Effector CD8-positive, alpha-beta T cell (primary cell): ENCODE data around the gene YTHDF1.

Experiments used
- DNase-seq: peaks from one replicate; lab custom pipeline; 2025; lab: John Stamatoyannopoulos, UW

YTHDF1 gene

GRCh38 chr20:63208346-63208909 lies 7.5 kb downstream of the YTHDF1 start:
- DNase-seq: no peak

DNA sequence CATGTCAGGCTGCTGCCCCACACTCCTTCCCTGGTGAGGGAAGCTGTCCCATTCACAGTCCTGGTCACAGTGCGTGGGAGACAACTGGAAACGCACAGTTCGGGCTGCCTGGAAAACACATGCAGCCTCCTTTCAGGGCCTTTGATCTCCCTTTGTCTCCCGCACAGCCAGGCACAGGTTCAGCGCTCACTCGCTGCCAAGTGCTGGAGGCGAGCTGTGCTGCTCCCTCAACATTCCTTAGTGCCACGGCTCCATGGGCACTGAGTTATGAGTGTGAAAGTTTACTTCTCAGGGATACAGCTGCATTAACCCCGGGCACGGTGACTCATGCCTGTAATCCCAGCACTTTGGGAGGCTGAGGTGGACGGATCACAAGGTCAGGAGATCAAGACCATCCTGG lies 9.1 kb downstream of the YTHDF1 start:
- DNase-seq: no peak

- no peak for DNase-seq
Measured at GRCh38 chr20:63205896-63206295, 10.0 kb downstream of the YTHDF1 start.

- DNase-seq: no peak
Measured at GRCh38 chr20:63204362-63204761, 11.6 kb downstream of the YTHDF1 start.

DNA sequence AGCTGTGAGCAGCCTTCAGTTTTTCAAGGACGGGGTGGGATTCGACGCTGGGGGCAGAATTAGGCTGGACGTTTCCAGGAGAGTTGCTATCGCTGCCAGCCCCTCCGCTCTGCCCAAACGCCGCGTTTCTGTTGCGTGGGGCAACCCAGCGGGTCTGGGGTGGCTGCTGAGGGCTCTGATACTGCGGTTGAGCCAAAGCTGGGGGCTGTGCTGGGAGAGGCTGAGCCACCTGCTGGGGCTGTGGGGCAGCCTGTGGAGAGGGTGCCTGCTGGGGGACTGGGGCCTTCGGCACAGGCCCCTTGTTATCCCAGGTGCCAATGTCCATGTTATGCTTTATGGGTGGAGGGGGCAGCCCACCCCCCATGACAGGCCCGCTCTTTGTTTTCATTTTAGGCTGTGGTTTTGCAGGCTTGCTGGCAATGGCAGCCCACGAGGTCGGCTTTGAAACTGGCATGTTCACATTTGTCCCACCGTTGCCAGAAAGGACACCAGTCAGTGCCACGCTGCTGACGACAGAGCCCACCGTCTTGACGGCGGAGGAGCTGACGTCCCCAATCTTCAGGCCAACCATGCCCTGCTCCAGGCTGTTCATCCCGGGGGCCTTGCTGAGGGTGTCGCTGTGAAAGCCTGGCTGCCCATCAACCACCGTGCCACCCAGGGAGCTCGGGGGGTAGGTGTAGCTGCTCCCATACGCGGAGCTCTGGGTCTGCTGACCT lies 13.0 kb downstream of the YTHDF1 start:
- DNase-seq: no peak

GRCh38 chr20:63202021-63202420 lies 13.9 kb downstream of the YTHDF1 start:
- no peak for DNase-seq

GRCh38 chr20:63198606-63199005 lies 17.3 kb downstream of the YTHDF1 start:
- DNase-seq: no peak

DNA sequence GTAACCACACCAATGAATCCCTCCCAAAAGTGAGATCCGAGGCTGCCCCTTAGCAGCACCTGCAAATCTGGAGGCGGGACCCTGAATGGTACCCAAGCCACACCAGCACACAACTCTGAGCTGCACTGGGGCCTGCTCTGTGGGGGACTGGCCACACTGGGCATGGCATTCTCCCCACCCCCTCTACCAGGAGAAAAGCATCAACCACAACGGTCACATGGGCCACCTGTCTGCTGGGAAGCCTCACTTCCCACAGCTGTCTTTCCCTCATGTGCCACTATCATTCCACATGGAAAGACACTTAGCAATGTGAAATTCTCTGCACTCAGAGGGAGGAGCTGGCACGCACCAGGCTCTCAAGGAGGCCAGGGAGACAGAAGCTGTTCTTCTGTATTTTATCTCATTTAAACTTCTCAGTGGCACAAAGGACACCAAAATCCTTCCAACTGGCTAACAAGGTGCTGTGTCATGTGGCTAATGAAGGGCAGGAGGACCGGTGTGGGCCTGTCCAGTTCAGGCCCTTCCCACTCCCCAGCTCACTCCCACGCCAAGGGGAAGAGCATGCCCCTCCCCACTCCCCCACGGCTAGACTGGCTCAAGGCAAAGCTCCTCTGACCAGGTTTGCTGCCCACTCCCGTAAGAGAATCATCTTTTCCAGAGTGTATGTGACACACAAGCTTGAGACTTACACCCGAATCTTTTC lies 19.0 kb downstream of the YTHDF1 start:
- no peak for DNase-seq

DNA sequence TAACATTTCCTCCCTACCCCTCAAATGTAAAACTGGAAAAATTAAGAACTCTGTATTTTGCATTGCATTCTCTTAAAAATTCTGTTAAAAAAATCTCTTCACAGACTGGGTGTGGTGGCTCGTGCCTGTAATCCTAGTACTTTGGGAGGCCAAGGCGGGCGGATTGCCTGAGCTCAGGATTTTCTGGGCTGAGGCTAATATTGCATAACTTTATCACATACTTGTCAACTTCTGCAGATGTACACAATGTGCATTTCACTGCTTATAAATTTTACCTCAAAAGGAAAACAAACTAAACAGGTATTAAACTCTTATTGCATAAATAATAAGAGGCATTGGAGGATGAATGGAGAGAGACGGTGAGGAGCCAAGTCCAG lies 21.1 kb downstream of the YTHDF1 start:
- DNase-seq: no peak

GRCh38 chr20:63194007-63194796 lies 21.7 kb downstream of the YTHDF1 start:
- DNase-seq: no peak

DNA sequence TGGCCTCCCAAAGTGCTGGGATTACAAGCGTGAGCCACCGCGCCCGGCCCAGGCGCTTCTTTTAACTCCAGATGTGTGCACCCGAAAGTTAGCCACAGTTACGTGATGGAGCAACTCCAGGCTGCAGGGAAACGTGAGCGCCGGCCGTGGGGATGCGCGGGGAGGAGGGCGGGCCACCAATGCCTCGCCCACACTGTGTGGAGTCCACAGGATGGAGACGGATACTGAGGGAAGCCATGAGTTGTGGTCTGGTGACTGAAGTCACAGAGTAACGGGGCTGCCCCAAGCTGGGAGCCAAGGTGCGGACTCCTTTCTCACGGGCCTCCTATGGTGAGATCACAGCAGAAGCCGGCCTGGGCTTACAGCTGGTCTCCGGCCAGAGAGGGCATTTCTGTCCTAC lies 23.2 kb downstream of the YTHDF1 start:
- no peak for DNase-seq

- no peak for DNase-seq
Measured at GRCh38 chr20:63191400-63191799, 24.5 kb downstream of the YTHDF1 start.

GRCh38 chr20:63190828-63191227 lies 25.1 kb downstream of the YTHDF1 start:
- no peak for DNase-seq

- no peak for DNase-seq
Measured at GRCh38 chr20:63189846-63190559, 25.9 kb downstream of the YTHDF1 start.

DNA sequence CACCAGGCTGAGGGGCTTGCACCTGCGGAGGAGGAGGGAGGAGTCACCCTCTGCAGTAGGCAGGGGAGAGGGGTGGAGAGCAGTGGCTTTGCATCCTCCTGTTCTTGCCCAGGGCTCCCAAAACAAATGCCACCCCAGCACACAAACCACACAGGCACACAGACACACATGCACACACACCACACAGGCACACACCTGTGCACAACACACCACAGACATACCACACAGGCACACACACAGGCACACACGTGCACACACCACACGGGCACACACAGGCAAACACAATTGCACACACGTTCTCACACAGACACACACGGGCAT lies 26.6 kb downstream of the YTHDF1 start:
- no peak for DNase-seq

DNA sequence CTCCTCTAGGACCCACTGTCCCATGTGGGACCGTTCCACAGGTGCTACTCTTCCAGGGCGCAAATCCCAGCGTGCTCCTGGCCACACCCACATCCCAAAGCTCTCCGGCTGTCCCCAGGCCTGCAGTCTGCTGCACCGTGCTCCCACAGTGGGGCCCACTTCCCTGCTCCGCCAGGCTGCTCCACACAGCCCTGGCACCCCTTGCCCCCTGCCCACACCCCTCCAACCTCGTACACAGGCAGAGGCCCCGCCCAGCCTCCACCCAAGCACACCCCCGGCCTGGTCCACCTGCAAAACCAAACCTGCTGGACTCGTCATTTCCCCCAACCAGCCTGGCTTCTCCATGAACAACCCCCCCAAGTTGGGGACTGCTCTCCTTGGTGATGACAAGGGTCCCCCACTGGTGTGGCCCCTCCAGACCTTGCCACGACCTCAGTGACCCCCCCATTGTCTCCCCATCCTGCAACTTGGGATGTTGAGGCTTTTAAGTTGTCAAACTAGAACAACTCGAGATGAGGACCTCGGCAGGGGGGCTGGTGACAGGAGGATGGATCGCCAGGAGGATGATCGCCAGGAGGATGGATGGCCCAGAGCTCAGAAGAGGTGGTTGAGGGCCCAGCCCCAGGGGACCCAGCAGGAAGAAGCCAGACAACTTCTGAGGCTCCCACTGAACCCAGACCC lies 27.1 kb downstream of the YTHDF1 start:
- no peak for DNase-seq

DNA sequence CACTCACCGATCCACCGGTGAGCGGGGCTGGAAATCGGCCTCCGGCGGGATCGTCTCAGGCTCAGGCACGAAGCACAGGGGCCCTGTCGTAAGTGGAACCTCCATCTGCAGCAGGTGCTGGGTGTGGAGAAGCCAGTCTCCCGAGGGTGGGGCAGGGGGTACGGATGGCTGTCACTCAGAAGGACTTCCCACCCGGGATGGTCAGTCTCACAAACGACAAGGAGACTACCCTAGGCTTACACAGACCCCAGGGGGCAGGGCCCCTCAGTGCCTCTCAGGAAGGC lies 27.8 kb downstream of the YTHDF1 start:
- DNase-seq: no peak

- DNase-seq: no peak
Measured at GRCh38 chr20:63187338-63188158, 28.4 kb downstream of the YTHDF1 start.

DNA sequence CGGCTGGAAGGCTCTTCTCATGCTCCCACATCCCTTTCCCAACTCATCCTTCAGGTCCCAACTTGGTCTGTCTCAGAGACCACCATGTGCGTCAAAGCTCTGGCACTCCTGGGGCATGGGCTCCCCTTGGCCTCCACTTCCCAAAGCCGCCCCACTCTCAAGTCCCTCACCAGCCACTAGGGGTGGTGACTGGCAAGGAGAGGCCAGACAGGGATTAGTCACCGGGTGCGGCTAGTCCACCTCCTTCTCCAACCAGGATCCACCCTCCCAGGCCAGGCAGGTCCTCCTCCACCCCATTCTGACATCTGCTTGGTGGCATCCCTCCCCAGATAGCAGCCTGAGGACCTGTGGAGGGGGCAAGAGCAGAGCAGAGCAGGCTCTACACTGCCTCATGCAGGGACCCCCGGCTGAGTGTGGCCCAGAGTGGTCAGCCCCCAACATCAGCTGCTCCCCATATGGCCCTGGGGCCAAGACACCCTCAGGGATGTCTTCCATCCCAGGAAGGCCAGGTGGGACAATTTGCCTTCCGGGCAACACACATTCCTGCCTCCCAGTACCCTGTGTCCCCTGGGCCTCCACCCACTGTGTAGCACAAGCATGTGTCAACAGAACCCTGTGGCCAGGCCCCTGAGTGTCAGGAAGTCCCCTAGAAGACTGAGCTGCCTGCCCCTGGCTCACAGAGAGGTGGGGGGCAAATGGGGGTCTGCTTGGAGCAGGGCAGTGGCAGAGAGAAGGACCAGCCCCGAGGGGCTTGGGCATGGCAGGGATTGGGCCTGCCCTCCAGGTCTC lies 29.2 kb downstream of the YTHDF1 start:
- no peak for DNase-seq

GRCh38 chr20:63186084-63186483 lies 29.8 kb downstream of the YTHDF1 start:
- no peak for DNase-seq
